Right forelimb (tissue), 1 donor: ENCODE data around the gene ETS1.

Source experiments
- DNase-seq: peaks from one replicate; pipeline ENCODE4 v3.0.0-alpha.2; 2018

The ETS1 gene

DNA sequence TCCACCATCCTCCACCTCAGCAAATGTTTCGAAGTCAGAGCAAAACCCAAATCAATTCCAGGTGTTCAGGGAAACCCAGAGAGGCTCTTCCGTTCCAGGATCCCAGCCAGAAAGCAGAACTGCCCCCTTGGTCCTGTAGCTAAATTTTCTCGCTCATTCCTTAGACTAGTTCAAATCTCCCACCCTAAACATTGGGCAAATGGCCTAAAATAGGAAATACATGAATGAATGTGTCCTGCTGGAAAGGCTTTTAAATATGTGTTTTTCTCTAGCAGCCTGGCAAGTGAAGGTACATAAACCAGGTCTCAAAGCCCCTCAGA is 89.6 kb downstream of the ETS1 start:
- no peak for DNase-seq

GRCh38 chr11:128497061-128497775 is 90.1 kb downstream of the ETS1 start:
- DNase-seq: peak; percentile 86

GRCh38 chr11:128496692-128497060 is 90.7 kb downstream of the ETS1 start:
- no peak for DNase-seq

GRCh38 chr11:128496249-128496648 is 91.1 kb downstream of the ETS1 start:
- no peak for DNase-seq

DNA sequence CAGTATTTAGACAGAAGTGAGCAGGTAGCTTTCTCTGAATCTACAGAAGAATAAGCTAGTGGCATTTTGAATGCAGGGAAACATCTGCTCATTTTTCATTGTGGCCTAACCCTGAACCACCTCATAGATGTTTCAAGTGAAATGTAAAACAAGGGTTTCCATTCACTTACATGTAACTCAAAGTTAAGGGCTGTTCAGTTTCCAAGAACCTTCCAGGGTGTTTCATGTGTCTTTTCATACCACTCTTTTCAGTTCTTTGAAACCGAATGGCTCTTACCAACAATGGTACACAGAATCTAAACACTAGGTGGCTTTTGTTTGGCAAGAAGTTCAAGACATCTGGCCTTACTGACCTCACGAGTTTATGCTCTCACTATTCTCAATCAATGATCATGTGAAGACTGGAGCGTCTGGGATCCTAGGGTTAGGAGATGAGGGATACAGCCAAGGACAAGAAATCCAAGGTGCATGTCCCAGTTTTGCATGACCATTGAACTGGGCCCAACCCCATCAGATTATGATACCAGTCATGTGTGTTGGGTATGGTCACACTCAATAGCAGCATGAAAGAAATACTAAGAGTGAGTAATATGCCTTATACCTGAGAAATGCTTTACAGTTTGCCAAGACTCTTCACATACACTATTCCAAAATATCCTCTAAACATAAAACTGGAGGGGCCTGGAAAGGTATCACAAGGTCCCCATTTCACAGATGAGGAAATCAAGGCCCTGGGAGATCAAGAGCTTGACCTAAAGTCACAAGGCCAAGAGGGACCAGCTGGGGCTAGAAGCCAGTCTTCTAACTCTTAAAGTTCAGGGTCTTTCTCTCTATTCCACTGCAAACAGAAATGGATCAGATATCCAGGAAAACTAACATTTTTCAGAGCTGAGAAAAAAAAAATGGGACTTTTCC is 92.7 kb downstream of the ETS1 start:
- no peak for DNase-seq

GRCh38 chr11:128493570-128493965 is 93.8 kb downstream of the ETS1 start:
- no peak for DNase-seq

DNA sequence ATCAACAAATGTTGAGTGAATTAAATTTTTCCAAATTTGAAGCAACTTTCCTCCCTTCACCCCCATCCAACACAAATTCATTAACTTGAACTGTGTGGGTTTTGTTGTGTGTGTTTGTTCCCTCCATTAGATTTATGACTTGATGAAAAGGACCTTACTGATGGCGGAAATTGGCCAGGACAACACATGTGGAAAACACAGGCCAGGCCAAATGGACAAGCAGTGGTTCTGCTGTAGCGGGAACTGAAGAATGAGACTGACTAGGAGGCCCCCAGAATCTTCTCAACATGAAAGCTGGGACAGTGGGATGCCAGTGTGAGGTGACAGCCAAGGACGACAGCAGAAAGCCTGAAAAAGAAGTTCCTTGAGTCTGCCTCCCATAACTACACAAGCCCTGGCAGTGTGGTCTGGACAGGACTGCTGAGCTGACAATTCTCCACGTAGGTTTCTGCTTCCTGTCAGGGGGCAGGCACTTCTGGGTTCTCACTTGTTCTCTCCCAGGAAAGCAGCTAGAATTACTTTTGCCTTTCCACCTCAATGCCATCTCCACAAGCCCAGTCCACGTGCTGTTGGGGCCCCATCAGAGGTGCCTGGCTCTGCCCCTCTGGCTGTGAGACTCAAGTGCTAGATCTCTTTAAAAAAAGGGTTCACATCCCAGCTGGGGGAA is 94.3 kb downstream of the ETS1 start:
- no peak for DNase-seq

GRCh38 chr11:128492461-128492860 is 94.9 kb downstream of the ETS1 start:
- DNase-seq: no peak

DNA sequence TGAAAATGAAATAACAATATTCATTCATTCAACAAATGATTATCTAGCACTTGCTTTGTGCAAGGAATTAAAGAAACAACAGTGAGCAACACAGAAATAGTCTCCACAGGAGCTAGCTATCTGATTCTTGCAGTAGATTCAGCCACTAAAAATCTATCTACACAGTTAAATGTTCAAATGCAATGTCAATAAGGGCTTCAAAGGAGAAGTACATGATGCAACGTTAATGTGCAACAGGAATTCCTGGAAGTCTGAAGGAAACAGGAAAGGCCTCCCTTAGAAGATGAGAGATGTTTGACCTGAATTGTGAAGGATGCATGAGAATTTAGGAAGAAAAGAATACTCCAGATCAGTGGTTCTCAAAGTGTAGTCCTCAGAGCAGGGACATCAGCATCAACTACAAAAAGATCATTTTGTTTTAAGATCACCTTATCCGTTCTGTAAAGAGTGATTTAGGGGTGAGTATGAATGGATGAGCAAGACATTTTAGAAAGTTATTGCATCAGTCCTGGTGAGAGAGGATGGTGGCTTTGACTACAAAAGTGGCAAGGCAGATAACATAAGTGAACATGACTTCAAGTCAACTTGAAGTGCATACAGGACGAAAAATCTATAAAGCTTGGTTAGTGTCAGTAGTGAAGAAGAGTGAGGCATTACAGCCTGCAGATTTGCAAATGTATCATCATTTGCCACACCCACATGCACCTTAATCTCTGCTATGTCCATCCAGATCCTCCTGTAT is 96.0 kb downstream of the ETS1 start:
- DNase-seq: no peak

DNA sequence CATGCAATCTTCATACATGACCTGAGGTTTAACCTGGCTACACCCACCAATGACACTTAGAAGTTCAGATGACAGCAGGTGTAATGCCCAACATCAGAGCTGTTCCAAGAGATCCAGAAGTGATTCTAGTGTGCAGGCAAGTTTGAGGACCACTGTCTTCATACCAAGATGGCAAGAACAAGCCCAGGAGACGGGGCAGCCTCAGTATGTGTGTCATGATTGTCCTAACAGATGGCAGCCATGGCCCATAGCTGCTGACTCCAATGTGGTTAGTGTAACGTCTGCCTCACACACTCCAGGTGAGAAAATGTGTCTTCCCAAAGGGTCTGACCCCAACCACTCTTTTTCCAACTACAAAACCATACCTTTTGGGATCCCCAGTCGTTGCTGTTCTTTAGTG is 97.3 kb downstream of the ETS1 start:
- DNase-seq: no peak

DNA sequence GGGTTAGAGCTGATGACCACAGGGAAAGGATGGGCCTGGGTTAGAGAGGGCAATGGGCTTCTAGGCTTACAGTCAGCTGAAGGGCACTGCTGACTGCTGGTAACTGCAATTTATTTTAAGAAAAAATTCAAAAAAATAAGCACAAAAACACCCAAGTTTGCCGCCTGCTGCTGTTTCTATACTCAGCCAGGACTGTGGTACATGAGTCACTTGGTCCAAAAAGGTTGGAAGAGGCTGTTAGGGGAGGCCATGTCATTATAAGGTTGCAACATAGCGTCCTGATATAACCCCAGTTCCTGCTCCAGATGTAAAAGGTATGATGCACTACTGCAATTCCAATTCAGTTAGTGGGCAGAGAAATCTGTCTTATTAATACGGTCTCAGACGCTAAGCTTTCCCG is 98.9 kb downstream of the ETS1 start:
- DNase-seq: no peak

GRCh38 chr11:128487978-128488377 is 99.4 kb downstream of the ETS1 start:
- DNase-seq: no peak

DNA sequence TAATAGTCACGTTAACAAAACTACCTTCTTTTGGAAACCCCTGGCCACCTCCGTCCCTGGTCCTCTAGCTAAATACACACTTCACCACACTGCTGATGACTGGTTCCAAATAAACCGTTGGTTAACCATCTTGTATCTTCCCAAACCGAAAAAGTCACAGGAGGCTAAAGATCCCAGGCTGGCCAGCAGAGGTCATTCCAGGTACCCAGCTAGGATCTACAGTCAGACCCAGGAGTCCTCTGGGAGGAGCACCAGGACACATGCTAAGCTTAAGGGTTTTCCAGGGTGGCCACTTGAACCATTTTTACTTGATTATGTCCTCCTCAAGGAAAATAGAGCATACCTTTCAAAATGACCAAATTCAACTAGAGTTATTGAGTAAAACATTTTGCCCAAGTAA is 103.2 kb downstream of the ETS1 start:
- no peak for DNase-seq

GRCh38 chr11:128483211-128483788 is 104.1 kb downstream of the ETS1 start:
- no peak for DNase-seq

GRCh38 chr11:128482512-128483191 is 104.7 kb downstream of the ETS1 start:
- no peak for DNase-seq

DNA sequence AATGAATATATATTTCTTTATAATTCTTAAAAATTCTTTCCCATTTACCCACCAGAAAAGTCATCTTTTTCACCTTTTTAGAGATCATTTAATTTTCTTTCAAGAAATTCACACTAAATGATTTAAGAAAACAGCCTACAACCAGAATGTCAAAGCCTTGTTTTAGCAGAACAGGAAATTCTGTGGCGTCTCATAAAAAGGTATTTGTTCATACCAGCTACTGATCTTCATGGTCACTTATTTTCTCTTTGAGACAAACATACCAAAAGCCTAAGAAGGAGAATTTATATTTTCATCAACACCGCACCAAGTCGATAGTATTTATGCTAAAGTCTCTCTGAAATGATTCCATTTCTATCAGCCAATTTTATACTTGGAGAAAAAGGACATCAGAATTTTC is 105.3 kb downstream of the ETS1 start:
- no peak for DNase-seq

DNA sequence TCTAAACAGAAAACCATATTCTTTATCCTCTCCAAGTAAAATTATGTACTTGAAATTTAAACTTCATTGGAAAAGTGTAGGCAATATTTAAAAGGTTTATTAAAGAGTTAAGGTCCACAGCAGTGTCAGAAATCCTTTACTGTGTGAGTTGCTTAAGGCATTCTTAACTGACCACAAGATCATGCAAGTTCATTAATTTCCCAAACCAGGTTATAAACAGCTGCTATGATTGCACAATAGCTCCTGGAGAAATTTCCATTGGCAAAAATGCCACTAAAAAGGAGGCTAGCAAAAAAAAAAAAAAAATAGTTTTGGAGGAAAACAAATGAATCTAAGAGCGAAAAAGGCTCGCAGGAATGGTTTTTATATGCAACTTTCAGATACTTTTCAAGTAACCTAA is 106.2 kb downstream of the ETS1 start:
- no peak for DNase-seq

- DNase-seq: no peak
These were observed 106.7 kb downstream of the ETS1 start for GRCh38 chr11:128480665-128481064.

DNA sequence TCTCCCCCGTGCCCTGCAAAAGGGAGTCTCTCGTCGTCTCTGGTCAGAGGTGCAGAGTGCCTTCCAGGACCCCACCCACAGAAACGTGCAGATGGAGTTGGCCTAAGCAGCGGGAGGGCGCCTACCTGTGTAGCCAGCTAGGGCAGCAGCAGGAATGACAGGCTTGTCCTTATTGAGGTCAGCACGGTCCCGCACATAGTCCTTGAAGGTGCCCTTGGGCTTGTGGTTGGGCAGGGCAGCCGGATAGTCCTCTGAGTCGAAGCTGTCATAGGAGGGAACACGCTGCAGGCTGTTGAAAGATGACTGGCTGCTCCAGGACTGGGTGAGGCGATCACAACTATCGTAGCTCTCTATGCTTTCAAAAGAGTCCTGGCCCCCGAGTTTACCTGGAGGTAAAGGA is 107.3 kb downstream of the ETS1 start:
- no peak for DNase-seq

- no peak for DNase-seq
These were observed 108.2 kb downstream of the ETS1 start for GRCh38 chr11:128479144-128479543.

- DNase-seq: no peak
These were observed 109.1 kb downstream of the ETS1 start for GRCh38 chr11:128478305-128478704.

- no peak for DNase-seq
These were observed 109.5 kb downstream of the ETS1 start for GRCh38 chr11:128477811-128478210.
